PC-3 (cell line): ENCODE data around the gene ARHGAP24.

ENCODE experiments used
- CTCF ChIP-seq: fragments of 300-600 bp; sonication (generic); conservative IDR thresholded peaks from 2 replicates; pipeline ENCODE4 v1.5.1; 2017; ENCODE audit warnings: antibody characterized with exemption, low read depth, mild to moderate bottlenecking, low read length
- EZH2 ChIP-seq: fragments of 300-600 bp; sonication (generic); IDR thresholded peaks from one replicate; pipeline ENCODE4 v1.6.1; 2017; ENCODE audit warnings: antibody characterized with exemption, mild to moderate bottlenecking, low read length; ENCODE audit not compliant: unreplicated experiment

GRCh38 chr4:85431156-85431555 is 43.8 kb upstream of the ARHGAP24 start:
- TF ChIP-seq CTCF (no peak), EZH2 (no peak)
